SIG-M5 treated with dmso at 0.1 percent for 504 hours (cell line): ENCODE data around the gene CAP1.
A peak's percentile ranks its signal among the peaks of the same experiment; 100 is the strongest.
"Not testable (repeated sequence)": the region's sequence is repeated elsewhere in the genome, so short reads cannot be mapped to it uniquely, and the experiment has no call there.

Experiments
- DNase-seq: peaks from one replicate; lab custom pipeline; 2025; ENCODE audit not compliant: unreplicated experiment; lab: John Stamatoyannopoulos, UW

Gene CAP1

DNA sequence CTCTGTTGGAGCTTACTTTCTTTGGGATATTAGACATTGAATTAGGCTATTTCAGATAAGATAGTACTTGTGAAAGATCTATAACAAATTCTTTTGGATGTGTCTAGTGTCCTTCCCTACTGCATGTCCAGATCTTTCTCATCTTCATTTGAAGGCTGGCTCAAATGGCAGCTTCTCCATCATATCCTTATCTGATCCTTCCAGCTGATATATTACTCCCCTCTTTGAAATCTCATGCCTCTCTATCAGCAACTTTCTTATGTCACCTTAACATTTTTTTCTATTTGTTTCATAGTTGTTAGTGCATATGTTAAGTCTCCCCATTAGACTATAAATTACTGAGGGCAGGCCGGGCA is 17.5 kb downstream of the CAP1 start:
- DNase-seq = no peak

DNA sequence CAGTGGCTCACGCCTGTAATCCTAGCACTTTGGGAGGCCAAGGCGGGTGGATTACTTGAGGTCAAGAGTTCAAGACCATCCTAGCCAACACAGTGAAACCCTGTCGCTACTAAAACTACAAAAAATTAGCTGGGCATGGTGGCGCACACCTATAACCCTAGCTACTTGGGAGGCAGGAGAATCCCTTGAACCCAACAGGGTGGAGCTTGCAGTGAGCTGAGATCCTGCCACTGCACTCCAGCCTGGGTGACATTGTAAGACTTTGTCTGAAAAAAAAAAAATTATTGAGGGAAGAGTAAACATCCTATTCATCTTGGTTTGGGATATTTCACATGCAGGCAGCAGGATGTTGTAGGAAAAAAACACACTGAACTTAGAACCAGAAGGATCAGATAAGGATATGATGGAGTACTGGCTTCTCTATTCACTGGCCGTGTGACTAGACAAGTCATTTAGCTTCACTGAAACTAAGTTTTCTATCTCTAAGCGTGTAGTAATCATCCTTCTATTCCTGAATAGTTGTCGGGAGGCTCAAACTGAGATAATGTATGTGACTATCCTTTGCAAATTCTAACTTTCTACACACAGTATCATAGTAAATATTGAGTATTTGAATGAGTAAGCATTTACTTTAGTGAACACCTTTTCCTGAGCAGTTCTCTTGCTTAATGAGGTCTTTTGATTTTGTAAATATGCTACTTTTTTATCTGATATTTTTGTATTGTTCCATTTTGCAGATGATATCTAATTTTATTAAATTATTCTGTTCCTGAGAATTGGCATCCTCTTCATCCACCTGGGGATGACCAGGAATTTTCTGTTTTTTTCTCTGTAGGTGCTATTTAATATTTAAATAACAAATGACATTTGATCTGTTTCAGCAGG is 18.2 kb downstream of the CAP1 start:
- DNase-seq = no peak

DNA sequence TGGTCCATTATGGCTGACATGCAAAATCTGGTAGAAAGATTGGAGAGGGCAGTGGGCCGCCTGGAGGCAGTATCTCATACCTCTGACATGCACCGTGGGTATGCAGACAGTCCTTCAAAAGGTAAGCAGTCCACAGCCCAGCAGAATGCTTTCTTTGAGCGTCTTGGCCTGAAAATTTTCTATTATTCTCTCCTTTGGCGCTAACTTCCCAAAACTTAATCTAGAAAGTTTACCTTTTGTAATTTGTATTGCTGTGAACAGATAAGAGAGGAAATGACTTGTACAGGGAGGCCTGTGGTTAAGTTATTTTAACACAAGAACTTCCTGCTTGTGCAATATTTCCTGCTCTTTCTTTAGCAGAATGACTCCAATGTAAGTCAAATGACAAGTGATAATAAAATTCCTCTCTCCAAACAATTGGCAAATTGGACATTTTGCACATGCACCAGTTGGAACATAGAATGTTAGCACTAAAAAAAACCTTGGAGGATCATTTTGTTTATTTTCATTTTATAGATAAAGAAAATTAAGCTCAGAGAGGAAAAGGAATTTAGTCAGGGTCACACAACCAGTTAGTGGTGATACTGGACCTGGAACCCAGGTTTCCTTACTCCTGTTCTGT is 18.9 kb downstream of the CAP1 start:
- DNase-seq = peak; percentile 84

DNA sequence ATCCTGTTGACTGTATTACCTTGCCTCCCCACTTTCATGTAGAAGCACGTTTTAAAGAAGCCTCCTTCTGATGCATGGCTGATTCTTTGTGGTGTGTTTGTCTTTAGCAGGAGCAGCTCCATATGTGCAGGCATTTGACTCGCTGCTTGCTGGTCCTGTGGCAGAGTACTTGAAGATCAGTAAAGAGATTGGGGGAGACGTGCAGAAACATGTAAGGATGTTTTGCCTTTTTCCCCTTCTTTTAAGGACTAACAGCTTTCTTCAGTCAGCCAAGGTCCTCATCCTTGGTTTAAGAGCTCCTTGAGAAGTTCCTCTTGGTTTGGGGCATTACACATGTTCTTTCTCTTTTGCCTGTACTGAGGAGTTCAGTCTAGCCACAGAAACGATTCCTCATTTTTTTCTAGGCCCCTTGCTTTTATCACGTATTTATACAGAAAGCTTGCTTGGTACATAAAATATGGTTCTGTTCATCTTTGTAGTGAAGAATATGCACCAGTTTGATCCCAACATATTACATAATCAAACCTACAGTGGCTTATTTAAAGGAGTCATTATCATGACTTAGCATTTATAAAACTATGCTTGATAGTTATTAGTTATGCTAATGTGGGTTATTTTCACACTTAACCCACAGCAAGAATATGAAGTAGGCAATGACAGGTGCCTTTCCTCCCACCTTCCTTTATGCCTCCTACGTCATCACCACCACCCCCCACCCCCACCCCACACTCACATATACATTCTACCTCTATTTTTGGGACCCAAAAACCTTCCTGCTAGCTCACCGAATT is 19.6 kb downstream of the CAP1 start:
- peak; percentile 63 for DNase-seq

DNA sequence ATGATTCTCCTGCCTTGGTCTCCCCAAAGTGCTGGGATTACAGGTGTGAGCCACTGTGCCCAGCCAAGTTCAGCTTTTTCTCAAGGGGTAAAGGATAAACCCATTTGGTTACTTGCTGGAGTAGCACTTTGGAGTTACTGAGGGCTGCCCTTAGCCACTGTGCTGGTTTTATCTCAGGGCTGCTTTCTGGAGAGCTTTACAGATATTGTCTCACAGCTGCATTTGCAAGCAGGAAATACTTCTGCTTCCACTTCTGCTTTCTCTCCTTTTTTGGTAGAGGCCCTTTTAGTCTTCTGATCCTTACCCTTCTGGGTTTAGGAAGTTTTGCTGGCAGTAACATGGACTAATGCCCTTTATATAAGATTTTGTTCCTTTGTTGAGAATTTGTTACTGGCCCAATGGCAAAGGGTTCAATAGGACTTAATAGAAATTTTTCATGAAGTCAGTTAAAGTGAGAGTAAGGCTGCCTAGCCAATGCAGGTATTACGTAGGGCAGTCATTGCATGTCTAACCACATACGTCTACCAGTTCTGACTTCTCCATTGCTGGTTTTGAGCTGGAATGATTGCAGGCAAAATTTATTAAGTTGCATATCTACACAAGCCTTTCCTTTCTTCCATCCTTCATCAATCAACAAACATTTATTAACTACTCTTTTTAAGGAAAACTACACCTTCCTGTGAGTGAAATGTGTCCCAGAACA is 24.4 kb downstream of the CAP1 start:
- peak; percentile 87 for DNase-seq

DNA sequence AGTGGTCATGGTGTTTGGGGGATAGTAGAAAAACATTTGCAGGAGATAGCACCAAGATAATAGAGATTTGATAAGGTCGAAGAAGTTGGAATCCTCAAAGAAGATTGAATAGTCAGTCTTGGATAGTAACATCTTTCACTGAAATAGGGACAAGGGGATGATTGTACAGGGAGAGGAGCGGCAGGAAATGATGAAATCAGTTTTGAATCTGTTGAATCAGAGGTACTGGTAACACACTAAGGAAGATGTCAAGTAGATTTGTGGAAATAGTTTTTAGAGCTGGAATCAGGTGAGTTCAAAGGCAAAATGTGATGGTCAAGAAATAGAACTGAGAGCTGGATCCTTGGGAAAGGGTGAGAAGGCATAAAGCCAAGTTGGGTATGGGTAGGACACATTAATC is 26.5 kb downstream of the CAP1 start:
- no peak for DNase-seq

DNA sequence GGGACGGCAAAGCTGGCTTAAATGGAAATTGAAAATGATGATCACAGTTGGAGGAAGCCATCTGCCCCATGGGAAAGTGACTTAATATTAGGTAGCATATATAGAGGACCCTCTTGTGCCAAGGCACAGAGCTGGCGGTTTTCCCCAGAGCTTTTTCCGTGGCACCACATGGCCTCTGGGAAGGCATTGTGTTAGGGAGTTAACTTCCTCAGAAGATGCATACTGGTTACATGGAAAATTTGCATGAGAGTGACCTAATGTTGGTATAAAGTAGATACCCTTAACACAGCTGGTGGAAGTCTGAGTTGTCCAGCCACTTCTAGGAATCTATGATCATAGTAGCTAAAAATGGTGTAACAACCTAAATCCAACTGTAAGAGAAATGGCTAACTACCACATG is 27.3 kb downstream of the CAP1 start:
- DNase-seq = no peak

DNA sequence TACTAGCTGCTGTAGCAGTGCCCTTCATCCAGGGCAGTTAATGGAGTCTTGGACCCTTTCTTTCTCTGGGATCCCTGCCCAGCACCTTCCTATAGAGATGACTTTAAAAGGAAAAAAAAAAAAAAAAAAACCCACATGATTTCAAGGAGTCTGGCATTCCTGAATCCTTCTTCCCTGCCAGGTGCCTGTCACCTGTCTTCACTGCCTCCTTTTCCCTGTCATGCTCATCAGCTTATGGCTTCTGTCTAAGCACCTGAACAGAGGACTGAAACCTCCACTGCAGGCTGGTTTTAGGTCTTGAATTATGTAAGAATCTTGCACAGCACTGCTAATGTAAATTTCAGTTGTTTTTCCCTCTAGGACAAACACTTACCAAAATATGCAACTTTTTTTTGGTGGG is 31.6 kb downstream of the CAP1 start:
- DNase-seq = no peak

DNA sequence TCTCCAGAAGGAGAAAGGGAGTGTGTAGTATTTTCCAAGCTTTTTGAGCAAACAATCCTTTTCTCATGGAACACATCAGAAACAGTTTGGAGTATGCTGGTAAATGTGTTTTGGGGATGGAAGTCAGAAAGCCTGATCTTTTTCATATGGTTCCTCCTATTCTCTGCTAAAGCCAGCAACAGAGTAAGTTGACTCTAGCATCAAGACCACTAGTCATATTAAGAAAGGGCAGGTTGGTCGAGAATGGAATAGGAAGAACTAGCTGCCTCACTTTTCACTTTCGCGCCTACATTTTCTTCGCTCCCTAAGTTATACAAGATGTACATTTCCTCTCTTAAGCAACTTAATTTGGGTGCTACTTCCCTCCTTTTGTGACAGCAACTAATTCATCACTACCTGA is 32.5 kb downstream of the CAP1 start:
- DNase-seq = no peak

DNA sequence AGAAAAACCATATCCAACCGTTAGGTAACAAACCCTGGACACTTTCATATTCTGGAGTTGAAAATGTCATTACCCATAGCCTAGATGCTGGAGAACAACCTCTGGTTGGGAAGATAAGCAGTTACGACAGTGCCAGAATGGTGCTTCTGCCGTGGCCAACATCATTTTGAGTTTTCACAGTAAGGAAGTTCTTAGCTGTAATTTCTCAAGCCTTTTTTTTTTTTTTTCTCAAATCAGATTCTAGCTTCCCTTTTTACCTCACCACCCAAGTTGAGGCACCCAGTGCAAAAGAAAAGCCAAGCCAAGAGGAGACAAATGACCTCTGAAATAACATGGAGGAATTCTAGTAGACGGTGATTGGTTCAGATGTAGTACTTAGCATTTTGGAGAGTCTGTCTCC is 34.7 kb downstream of the CAP1 start:
- no peak for DNase-seq

DNA sequence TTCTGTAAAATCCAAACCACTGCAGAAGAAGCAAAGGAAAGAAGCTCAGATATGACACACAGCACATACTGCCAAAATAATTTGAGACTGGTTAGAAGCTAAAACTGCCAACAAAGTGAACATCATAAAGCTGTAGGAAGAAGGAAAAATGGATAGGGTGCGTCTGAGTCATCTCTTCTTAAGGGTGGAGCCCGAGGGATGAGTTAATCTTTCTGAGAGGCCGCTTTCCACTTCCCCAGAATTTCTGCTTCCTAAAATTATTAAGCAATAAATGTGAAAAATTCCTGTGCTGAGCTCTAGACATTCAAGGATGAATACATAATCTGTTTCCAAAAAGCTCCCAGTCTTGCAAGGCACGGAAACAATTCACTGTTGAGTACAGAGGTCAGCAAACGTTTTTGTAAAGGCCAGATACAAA is 36.4 kb downstream of the CAP1 start:
- DNase-seq = no peak

DNA sequence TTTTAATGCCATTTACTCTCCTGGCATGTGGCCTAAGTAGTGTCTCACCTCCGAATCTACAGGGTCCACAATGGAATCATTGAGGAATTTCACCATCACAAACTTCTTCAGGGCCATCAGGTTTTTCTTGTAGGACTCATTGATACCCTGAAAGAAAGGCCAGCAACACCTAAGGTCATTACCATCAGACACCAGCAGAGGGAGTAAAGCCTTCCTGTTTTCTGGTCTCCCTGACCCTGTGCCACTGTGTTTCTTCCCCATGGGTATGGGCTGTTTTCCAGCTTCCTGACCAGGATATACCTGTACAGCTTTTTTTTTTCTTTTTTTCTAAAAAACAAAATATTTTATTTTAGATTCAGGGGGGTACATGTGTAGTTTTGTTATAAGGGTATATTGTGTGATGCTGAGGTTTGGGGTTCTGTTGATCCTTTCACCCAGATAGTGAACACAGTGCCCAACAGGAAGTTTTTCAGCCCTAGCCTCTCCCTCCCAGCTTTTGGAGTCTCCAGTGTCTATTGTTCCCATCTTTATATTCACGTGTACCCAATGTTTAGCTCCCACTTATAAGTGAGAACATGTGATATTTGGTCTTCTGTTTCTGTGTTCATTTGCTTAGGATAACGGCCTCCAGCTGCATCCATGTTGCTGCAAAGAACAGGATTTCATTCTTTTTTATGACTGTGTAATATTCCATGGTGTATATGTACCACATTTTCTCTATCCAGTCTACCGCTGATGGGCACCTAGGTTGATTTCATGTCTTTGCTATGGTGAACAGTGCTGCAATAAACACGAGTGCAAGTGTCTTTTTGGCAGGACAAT is 38.2 kb downstream of the CAP1 start:
- DNase-seq = peak; percentile 48

DNA sequence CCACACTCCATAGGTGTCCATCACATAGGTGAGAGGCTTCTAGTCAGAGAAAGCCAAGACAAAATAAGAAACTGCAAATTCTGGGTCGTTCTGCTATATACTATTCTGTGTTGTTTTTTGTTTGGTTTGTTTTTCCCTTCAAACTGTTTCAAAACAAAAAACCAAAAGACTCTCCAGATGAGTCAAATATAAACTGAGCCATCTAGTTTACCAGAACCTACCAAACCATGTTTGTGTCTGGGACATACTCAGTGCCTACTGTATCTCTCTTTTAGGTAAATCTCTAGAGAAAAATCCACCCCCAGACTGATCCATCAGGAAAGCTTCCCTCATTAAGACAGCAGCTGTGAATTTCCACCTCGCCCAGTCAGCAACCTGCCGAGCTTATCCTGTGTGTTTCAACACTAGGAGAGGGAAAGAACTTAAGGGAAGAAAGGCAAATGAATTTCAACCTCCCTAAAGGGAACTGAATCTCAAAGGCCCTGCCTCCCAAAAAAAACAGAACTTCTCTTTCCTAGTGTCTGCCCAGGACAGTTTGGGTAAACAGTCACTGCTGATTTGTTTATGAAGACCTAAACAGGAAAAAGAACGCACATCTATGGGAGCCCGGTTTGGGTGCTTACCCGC is 39.4 kb downstream of the CAP1 start:
- no peak for DNase-seq

DNA sequence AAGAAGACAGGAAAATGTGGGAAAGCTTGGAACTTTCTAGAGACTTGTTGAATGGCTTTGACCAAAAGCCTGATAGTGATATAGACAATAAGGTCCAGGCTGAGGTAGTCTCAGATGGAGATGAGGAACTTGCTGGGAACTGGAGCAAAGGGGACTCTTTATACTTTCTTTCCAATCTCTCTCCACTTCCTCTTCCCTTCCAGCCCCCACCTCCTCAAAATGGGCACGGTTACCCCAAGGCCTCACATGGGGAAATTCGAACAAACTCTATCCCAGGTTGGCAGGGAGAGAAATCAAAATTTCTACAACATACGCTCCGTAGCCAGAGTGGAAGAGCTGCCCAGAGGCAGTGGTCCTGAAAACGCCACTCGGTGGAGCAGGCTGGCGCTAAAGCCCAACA is 41.3 kb downstream of the CAP1 start:
- no peak for DNase-seq

DNA sequence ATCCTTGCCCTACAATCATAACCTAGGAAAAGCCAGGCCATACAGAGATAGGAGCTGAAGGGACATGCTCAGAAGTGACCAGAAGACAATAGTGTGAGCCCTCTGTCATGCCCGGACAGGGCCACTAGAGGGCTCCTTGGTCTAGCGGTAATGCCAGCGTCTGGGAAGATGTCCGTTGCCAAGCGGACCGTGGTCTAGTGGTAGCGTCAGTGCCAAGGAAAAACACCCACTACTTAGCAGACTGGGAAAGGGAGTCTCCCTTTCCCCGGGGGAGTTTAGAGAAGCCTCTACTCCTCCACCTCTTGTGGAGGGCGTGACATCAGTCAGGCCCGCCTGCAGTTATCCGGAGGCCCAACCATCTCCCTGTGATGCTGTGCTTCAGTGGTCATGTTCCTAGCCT is 44.2 kb downstream of the CAP1 start:
- not testable (repeated sequence) for DNase-seq

DNA sequence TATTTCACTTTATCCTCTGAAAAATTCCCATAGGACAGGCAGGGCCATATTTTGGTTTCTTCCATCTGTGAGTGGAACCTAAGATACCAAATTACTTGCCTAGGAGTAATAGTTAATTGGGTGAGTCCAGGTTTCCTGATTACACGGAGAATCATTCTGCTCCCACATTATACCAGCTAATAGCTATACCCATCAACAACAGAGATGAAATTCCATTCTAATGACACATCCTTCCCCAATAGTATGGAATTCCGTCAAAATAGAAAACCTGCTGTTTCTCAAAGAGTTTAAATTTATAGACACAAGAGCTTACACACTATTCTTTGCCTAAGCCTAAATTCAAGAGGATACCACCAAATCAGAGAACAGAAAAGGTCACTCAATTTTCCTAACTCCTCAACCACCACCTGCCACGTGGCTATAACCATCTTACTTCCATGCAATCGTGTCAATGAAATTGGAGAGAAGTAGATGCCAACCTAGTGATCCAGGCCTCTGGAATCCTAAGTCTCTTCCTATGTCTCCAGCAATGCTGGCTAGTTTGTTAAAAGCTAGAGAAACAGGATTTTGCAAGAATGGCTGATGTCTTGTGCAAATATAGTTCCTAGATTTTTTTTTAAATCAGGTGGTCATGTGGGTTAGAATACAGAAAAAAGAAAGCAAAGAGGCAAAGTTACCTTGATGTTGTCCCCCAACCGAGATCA is 50.3 kb downstream of the CAP1 start:
- DNase-seq = no peak

DNA sequence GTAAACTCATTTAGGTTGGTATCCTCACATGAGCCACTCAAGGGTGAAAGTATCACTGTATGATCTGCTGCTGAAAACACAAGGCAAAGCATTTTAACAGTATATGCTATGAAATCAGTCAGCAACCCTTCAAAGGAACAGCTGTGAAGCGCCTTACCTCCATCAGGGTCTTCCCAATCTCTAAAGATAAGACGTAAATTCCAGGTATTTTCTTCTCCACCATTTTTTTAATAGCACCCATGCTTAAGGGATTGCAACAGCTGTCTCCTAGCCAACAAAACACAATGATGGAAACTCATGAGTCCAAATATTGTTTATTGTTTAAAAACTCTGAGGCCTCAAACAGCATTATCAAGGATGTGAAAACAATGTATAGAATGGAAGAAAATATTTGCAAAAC is 51.7 kb downstream of the CAP1 start:
- DNase-seq = no peak

DNA sequence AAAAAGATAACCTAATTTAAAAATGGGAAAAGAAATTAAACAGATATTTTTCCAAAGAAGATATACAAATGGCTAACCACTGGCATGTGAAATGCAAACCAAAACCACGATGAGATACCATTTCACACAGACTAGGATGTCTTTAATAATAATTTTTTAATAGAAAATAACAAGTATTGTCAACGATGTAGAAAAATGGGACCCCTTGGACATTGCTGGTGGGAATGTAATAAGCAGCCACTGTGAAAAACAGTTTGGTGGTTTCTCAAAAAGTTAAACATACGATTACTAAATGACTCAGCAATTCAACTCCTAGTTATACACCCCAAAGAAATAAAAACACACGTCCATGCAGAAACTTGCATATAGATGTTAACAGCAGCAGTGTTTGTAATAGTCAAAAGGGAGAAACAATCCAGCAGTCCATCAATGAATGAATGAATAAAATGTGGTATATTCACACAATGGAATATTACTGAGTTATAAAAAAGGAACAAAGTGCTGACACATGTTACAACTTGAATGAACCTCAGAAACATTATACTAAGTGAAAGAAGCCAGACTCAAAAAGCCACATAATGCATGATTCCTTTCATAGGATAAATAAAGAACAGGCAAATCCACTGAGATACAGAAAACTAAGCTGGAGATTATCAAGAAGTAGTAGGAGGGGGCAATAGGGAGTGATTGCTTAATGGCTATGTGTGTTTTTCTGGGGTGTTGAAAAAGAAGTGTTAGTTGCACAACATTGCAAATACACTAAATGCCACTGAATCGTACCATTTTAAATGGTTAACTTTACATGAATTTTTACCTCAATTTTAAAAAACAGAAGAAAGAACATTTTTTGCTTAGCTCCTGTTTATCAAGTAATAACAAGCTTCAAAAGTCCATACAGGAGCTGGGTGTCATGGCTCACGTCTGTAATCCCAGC is 52.4 kb downstream of the CAP1 start:
- peak; percentile 51 for DNase-seq
